HG02642 (cell line): ENCODE results near the gene MTX1.
"Not testable (repeated sequence)": the region's sequence is repeated elsewhere in the genome, so short reads cannot be mapped to it uniquely, and the experiment has no call there.

ENCODE experiments used
- ATAC-seq: cut with Tn5 transposase; IDR thresholded peaks from one replicate; pipeline ENCODE4 v1.9.1; 2021; ENCODE audit warnings: mild to moderate bottlenecking; ENCODE audit not compliant: unreplicated experiment, poor library complexity

MTX1 gene, protein sequence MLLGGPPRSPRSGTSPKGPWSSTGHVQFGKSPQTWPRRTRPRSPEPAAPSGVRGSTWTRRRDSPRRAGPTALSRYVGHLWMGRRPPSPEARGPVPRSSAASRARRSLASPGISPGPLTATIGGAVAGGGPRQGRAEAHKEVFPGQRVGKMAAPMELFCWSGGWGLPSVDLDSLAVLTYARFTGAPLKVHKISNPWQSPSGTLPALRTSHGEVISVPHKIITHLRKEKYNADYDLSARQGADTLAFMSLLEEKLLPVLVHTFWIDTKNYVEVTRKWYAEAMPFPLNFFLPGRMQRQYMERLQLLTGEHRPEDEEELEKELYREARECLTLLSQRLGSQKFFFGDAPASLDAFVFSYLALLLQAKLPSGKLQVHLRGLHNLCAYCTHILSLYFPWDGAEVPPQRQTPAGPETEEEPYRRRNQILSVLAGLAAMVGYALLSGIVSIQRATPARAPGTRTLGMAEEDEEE

DNA sequence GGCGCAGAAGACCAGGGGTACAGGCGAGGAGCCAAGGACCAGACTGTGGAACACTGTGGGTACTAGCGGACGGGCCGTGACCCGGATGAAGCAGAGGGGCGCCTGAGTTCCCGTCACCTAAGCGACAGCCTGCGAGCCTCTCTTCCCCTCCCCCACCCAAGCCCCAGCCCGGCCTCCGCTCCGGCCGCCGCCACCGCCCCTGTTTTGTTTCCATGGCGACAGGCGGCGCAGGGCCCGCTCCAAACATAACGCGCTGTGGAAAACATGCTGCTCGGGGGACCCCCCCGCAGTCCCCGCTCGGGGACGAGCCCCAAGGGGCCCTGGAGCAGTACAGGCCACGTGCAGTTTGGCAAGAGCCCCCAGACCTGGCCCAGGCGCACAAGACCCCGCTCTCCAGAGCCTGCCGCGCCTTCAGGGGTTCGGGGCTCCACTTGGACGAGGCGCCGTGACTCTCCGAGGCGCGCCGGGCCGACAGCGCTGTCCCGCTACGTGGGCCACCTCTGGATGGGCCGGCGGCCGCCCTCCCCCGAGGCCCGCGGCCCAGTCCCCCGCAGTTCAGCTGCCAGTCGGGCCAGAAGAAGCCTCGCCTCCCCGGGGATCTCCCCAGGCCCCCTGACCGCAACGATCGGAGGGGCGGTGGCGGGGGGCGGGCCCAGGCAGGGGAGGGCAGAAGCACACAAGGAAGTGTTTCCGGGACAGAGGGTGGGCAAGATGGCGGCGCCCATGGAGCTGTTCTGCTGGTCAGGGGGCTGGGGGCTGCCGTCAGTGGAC is at the start of gene MTX1:
MTX1 (plus strand) TSS at position 155 of the 771 bp plus-strand sequence; CDS start at position 265, 110 bp downstream.
- peak; percentile 76 for ATAC-seq

DNA sequence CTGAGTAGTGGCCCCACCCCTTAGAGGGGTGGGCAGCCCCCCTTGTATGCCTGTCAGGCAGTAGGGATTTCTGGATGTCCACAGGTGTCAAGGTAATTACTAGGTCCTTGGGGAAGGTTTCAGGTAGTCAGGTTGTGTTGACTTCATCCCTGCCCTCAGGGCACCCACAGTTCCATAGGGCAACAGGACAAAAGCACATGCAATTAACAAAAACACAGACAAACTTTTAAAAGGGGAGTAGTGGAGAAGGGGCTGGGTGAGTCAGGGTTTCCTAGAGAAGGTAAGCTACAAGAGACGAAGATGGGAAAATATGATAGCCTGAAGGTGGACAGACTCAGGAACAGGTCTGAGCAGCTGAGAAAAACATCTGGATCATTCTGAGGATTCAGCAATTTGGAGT is 49.5 kb upstream of the MTX1 start:
- no peak for ATAC-seq

DNA sequence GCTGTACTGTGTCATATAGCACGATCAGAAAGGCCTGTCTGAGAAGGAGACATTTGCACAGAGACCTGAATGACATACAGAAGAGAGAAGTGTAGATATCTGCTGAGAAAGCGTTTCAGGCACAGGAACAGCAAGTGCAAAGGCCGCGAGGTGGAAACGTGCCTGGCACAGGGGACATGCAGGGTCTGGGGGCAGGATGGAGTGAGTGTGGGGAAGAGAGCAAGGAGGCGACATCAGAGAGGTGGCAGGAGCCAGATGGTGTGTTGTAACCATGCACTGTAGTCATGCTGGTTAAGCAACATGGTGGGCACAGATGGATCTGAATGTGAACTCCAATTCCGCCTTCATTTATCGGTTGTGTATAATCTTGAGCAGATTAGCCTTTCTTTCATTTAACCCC is 48.4 kb upstream of the MTX1 start:
- no peak for ATAC-seq

DNA sequence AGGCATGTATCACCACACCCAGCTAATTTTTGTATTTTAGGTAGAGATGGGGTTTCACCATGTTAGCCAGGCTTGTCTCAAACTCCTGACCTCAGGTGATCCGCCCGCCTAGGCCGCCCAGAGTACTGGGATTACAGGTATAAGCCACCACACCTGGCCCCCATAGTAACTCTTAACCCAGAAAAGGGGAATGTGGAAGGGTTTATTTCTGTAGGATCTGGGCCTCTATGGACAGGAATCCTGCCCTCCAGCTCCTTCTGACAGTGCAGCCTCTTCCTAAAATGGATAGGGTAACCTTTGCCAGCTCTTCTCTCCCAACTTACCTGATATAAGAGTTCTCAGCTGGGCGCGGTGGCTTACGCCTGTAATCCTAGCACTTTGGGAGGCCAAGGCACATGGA is 45.9 kb upstream of the MTX1 start:
- not testable (repeated sequence) for ATAC-seq

DNA sequence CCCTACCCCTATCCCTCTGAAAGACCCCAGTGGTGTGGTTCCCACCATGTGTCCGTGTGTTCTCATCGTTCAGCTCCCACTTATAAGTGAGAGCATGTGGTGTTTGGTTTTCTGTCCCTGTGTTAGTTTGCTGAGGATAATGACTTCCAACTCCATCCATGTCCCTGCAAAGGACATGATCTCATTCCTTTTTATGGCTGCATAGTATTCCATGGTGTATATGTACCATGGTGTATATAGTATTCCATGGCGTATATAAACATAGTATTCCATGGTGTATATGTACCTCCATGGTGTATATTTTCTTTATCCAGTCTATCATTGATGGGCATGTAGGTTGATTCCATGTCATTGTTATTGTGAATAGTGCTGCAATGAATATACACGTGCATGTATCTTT is 44.7 kb upstream of the MTX1 start:
- ATAC-seq = not testable (repeated sequence)

DNA sequence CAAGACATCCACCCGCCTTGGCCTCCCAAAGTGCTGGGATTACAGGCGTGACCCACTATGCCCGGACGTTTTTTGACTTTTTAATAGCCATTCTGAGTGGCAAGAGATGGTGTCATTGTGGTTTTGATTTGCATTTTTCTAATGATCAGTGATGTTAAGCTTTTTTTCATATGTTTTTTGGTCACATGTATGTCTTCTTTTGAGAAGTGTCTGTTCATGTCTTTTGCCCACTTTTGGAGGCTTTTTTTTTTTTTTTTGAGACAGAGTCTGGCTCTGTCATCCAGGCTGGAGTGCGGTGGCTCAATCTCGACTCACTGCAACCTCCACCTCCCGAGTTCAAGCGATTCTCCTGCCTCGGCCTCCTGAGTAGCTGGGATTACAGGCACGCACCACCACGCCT is 43.9 kb upstream of the MTX1 start:
- not testable (repeated sequence) for ATAC-seq

DNA sequence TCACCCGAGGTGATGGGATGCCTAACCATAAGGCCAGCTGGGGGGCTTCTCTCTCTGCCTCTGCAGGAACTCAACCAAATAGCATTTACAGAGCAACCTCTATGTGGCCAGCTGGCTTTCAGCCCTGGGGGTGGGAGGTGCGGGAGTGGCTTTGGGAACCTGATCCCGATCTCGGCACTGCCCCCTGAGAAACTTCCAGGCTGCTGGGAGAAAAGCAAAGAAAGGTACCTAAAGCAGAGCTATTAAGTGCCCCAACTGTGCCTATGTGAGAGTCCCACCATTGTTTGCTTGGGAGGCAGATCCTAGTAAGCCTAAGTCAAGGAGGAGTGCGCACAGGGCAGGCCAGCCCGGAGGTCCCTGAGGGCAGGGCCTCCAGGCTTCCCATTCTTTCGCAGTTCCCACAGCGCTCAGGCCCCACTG is 42.4 kb upstream of the MTX1 start:
- no peak for ATAC-seq

DNA sequence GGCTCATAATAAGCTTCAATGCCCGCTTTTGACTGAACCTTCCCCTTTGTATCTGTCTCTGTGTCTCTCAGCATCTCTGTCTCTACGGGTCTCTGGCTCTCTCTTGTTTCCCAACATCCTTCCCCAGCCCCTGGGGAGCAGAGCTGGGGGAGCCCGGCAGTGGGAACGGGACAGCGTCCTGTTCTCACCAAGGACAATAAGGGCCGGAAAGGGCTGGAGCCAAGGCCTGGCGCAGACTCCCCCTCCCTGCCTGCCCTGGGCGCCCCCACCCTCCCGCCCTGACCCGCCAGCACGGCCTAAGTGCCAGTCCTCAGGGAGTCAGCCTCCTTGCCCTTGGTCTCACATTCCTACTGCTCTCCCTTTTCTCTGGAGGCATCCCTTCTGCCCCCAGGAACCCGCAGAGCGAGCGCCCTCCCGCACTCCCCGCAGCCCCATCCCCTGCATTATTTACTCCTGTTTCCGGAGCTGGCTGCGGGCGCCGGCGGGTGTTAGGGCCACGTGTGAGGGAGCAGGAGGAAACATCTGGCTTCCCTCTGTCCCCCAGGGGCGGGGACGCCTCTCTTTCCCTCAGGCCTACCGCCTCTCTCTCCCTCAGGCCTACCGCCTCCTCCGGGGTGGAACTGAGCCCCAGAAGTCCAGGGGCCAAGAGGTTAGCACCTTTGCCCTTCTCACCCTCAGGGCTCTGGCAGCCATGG is 41.9 kb upstream of the MTX1 start:
- no peak for ATAC-seq

DNA sequence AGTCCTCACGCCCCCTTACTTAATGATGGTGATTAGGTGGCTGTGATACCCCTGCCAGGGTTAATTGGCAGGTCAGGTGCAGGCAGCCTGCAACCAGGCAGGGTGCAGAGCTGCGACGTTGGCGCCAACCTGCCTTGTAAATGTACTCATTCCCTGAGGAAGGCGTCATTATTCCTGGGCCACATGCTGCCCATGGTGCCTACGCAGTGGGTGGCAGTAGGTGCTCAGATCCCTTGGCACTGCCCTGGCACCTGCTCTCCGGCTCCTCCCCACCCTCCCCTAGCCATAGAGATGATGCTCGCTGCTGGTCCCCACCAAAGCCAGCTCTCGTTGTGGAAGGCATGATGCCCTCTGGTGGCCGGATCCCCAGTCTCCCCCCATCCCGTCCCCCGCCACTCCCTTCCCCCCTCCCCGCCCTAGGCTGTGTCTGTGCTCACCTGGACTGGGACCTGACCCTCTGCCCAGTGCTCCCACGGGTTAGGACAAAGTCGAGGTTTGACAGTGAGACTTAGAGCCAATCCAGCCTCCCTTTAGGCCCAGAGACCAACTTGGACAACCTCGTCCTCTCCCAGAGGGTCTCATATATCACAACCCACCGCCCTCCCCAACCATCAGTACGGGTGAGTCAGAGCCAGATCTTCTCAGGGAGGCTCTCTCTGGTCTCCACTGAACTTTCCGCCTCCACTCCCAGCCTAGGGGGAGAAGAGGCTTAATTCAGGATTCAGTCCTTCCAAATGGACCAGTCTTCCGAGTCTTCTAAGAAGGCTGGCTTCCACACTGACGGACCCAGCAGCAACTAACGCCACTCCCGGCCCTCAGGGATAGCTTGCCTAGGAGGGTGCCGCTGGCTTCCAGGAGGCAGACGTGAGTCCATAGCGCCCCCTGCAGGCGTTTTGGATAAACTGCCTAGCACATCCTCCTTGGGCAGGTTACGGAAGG is 41.1 kb upstream of the MTX1 start:
- peak; percentile 51 for ATAC-seq

DNA sequence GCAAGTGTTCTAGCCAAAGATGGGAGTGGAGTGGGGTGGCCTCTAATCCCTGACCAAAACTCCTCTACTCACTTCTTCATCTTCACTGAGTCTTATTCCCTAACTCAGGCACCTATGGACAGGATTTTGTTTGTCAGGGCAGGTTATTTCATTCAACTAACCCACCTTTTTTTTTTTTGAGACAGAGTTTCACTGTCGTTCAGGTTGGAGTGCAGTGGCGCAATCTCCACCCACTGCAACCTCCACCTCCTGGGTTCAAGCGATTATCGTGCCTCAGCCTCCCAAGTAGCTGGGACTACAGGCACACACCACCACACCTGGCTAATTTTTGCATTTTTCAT is 40.4 kb upstream of the MTX1 start:
- not testable (repeated sequence) for ATAC-seq

DNA sequence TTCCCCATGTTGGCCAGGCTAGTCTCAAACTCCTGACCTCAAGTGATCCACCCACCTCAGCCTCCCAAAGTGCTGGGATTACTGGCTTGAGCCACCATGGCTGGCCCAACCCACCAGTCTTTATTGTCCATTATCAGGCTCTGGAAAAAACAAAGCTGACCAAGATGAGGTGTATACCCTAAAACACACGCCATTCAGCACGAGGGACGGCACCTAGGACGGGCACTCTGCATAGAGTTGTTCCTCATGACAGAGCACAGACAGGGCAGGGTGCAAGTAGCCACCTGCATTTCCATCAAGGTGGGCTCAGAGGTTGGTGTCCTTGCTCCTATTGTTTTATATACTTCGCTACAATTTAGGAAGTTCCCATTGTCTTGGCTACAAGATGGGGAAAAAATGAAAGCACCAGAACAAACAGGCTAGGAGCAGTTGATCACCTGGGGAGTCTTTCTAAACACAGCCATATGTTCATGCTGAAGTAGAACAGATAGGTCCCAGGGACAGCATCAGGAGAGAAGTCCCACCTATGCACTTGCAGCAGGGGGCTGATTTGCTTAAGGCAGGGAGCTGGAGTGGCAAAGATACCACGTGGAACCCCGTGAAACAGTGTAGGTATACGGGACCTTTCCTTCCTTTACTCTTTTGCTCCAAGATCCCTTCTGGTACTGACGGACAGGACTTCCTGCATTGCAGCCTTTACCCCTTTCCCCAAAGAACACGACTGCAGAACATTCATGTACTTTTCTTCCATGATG is 39.9 kb upstream of the MTX1 start:
- no peak for ATAC-seq

DNA sequence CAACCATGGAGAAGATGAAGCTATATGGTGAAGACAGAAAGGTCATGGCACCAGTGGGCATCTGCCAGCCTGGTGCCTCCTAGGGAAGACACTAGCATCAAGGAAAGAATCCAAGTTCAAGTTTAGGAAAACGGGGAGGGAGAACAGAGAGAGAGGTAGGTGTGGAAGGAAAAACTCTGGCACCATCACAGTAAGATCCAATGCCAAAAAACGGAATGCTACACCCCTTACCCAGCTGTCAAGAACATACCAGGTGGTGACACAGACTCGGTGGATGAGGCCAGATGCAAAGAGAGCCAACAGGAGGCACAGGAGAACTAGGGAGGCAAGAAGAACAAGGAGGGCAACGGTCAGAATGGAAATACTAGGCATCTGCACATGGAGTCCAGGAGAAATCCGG is 39.0 kb upstream of the MTX1 start:
- ATAC-seq = no peak

DNA sequence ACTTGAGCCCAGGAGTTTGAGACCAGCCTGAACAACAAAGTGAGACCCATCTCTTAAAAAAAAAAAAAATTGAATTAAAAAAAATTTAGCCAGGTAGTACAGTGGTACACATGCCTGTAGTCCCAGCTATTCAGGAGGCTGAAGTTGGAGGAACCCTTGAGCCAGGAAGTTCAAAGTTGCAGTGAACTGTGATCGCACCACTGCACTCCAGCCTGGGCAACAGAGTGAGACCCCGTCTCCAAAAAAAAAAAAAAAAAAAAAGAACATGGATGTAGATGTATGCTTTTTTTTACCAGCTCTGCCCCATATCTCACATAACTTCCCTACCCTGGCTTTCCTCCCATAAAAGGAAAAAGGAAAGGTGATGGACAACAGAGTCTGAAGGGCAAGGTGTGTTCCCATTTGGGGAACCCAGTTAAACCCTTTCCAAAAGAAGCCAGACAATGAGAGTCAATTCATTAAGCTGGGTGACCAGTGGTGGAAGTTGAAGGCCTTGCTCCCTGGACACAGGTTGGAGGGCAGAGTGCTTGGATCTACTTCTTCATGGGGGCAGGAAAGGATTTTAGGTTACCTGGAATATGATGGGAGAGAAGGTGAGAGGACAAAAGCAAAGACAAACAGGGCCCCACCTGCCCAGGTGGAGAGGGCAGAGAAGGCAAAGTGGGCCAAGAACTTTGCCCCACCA is 38.3 kb upstream of the MTX1 start:
- no peak for ATAC-seq

DNA sequence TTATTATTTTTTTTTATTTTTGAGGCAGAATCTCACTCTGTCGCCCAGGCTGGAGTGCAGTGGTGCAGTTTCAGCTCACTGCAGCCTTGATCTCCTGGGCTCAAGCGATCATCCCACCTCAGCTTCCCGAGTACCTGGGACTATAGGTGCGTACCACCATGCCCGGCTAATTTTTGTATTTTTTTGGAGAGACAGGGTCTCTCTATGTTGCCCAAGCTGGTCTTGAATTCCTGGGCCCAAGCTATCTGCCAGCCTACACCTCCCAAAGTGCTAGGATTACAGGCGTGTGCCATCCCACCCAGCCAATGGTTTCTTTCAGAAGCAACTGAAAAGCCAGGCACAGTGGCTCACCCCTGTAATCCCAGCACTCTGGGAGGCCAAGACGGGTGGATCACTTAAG is 37.7 kb upstream of the MTX1 start:
- ATAC-seq = no peak

DNA sequence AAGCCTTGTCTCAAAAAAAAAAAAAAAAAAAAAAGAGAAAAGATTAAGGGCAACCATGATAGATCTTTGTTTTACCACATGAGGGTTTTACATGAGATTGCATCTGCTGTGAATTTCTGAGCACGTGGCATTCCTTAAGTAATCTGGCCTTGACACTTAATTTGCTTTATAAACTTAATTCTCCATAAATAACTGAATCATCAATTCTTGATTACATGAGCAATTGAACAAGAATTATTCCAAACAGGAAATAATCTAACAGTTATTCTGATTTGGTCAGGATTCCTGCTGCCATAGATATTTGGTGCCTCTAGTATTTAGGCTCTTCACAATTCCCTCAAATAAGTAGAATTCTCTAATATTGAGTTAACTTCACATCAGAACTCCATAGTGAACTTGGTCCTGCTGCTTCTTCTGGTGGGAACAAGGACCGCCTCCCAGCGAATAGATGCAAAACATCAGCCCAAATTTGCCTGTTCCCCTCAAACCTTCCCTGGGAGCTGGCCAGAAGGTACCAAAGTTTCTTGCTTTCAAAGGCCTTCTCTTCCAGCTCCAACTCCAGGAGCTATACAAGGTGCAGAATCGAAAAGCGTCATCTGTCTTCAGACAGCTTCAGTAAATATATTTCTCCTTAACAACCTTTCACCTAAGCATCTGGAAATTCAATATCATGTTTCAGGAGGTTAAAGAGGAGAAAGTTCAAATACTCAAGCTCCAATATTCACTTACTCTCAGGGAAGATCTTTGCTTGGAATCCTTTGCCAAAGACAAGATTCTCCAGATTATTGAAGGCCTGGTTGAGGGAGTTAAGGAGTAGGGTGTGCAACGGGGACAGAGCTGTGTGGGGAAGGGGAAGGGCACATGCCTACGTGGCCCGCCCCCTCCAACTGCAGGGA is 36.4 kb upstream of the MTX1 start:
- ATAC-seq = no peak

DNA sequence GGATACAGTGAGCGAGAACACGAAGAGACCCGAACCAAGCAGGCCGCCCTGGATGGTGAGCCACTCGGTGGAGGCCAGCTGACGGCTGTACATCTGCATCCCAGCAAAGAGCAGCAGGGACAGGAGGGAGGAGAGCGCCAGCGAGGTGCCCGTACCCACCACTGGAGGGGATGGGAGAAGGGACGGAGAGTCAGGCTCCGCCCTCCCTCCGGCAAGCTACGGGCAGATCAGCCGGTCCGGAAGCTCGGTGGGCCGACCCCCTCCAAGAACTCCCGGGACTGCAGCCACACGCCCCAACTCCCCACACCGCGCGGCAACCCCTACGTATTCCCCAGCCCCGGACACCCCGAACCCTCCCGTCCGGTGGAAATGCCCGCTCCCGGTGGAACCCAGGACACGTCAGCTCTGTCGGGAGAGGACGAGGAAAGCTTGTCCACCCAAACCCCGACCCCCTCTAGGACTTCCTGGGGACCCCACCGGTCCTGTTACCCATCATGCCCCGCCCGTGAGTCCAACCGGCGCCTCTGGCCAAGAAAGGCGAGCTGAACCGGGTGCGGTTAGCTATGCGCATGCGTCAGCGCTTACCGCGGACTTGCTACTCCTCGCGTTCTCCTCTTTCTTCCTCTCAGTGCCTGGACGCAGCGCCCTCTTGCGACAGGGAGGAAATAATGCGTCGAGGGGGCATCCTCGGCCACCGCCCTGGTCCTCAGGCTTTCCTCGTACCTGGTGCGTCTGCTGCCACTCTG is 35.6 kb upstream of the MTX1 start, which contains the start of gene KRTCAP2:
KRTCAP2 (minus strand) TSS at position 573 of the 746 bp plus-strand sequence; CDS start at position 493, 80 bp downstream.
- ATAC-seq = peak; percentile 72
